GM19239 (cell line): ENCODE results near the gene NR5A2.

ENCODE experiments used
- DNase-seq: peaks from one replicate; pipeline ENCODE4 v3.0.0; 2011; ENCODE audit warnings: low spot score; ENCODE audit not compliant: insufficient read length
- FAIRE-seq: peaks from 2 replicates; lab custom pipeline; 2011; peaks lifted over from hg19 to GRCh38; lab: Jason Lieb, UNC

NR5A2 gene

DNA sequence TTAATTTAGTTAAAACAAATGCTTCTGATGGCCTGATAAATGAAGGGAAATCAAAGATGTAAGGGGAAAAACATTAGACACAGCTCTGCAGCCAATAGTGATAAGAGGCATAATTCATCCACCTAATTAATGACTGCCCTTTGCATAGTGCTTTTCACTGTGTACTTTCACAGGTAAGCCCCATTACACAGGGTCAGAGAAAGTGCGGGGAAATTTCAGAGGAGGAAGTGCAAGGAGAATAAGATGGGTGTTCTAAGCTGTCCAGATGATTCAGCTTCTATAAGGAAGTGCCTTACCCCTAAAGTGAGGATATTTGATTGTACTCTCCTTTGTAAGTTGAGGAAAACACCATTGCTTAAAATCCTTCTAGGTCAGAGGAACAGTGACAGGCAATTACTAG lies 88.0 kb downstream of the NR5A2 start:
- FAIRE-seq, result no peak
- no peak for DNase-seq

DNA sequence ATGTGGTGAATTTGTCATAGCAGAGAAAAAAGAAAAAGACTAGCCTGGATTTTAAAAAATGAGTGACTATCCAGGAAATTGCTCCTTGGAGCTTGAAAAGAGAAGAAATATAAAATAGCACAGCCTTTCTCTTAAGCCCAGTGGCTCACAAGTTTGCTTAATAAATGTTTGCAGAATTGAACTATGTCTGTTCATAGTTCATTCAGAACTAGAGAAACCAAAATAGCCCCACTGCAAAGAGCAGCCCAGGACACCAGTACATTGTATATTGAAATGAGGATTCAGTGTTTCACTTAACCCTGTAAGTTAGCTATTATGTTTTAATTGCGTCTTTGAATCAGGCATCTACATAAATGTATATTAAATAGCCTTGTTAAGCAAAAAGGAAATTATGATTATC lies 88.8 kb downstream of the NR5A2 start:
- DNase-seq, result no peak
- no peak for FAIRE-seq

DNA sequence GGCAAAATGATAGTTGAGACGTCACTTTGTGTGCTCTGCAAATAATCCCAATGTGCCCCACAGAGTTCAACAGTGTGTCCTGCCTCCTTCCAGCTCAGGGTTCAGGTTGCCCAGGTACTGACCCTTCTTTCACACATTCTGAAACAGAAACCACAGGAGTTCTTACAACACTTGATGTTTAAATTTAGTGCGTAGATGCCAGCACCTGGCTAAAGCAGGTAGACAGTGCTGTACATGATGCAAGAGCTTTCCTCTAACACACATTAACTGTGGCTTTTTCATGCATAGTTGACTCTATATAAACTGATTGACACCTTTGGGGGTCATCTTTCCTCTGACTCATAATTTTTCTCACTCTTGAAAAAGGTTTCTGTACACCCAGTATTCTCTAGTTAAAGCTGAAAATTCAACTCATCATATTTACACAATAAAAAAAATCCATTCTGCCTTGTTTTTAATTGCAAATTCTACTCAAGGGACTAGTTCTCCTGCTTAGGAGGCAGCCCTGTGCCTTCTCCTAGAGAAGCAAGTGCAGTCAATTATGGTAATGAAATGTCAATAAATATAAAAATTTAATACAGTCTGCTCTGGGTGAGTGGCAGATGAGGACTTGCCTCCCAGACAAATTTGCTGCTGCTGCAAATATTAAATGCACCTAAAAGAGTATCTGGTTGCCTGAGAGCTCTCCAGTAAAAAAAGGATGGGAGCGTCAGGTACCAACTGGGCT lies 91.4 kb downstream of the NR5A2 start:
- FAIRE-seq (no peak), DNase-seq (no peak)

DNA sequence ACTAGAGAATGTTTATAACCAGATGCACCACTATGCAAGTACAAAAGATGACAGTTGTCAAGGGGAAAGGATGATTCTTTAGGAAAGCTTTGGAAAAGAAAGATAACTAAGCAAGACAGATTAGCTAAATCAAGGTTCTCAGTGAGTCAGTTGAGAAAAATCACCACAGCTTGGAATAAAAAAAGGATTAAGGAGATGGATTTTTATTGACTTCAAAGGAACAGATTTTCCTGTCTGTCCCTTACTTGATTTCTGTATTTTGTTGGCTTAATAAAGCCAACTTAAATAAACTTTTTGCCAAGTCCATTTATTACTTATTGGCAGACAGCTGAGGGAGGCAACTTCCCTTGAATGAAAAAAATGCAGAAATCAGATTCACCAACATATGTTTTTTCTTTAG lies 93.9 kb downstream of the NR5A2 start:
- FAIRE-seq, result no peak
- no peak for DNase-seq

- no peak for DNase-seq
- no peak for FAIRE-seq
These were observed 96.8 kb downstream of the NR5A2 start for GRCh38 chr1:200124309-200124708.

DNA sequence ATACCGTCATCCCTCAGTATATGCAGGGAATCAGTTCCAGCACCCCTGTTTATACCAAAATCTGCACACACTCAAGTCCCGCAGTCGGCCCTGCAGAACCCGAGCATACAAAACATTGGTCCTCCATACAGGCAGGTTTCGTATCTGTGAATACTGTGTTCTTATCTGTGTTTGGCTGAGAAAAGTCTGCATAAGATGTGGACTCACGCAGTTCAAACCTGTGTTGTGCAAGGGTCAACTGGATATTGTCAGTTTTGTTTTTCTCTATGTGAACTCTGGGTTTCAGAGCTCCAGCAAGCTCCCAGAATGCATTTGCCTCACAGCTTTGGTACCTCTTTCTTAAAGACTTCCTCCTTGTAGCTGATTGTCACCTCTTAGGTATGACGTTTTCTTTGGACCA lies 100.6 kb downstream of the NR5A2 start:
- no peak for FAIRE-seq
- DNase-seq, result no peak

DNA sequence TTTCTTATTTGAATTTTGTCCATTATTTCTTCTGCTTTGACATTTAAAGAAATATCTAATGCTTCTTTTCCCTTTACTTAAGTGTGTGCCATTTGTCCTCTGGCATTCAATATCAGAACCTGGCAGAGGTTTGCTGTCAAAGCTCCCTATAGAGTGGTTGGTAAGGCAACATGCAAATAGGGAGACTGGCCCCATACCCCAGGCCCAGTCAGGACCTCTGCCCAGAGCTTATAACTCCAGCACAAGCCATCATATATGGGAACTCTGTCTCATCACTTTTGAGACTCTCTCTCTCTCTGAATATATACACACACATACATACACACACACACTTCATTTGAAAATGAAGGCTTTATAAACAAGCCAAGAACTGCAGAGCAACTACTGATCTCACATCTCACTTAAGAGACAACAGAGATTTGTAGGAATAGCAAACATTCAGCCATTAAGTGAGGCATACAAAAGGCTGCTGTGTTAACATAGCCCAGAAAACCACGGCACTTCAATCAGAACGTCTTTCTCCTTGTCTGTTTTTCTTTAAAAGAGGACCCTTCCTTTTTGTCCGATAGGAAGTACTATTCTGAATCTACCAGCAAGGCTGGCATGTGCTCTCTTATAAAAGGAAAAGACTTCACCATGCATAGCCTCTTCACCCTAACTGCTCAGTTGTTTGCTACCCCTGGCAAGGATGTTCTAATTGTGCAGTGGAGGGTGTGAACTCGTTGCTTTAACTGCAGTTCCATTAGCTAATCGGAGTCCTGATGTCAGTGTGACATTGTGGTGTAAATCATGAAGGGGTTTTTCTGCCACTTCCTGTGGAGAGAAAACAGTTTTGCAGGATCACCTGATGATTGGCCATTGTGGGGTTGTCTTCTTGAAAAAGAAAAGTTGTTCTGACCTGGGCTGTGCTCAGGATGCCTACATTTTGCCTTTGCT lies 101.7 kb downstream of the NR5A2 start:
- DNase-seq (no peak), FAIRE-seq (no peak)

GRCh38 chr1:200130552-200130951 lies 103.0 kb downstream of the NR5A2 start:
- FAIRE-seq (no peak), DNase-seq (no peak)

GRCh38 chr1:200131551-200132125 lies 104.1 kb downstream of the NR5A2 start:
- DNase-seq (no peak), FAIRE-seq (no peak)

GRCh38 chr1:200133123-200133522 lies 105.6 kb downstream of the NR5A2 start:
- no peak for FAIRE-seq

DNA sequence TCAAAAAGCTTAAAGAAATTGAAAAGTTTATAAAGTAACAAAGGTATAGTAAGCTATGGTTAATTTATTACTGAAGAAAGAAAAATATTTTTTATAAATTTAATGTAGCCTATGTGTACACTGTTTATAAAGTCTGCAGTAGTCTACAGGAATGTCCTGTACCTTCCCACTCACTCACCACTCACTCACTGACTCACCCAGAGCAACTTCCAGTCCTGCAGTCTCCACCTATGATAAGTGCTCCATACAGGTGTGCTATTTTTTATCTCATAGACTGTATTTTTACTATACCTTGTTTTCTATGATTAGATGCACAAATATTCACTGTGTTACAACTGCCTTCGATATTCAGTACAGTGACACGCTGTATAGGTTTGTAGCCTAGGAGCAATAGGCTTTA lies 106.6 kb downstream of the NR5A2 start:
- no peak for FAIRE-seq
- DNase-seq, result no peak

More at GRCh38 chr1:200133123-200133522, 105.6 kb downstream of the NR5A2 start:
- no peak for DNase-seq

DNA sequence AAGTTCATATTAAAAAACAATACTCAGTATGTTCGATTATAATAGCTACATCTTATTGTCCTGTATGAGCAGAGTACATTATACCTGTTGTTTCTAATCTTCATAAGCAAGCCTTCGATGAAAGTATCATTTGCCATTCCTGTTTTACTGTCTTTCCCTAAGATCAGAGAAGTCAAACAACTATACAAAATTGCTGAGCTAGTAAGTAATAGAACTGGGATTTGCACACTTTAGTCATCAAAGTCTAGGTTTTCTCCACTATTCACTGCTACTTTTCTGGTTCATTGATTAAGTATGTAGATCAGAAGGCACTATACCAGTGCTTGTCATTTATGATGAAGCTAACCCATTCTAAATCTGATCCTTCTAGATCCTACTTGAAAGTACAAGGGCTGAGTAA lies 108.9 kb downstream of the NR5A2 start:
- FAIRE-seq, result no peak
- DNase-seq, result no peak

GRCh38 chr1:200139661-200140250 lies 112.2 kb downstream of the NR5A2 start:
- FAIRE-seq (peak; percentile 70), DNase-seq (no peak)

- no peak for DNase-seq
- FAIRE-seq, result no peak
These were observed 115.8 kb downstream of the NR5A2 start for GRCh38 chr1:200143347-200143746.

DNA sequence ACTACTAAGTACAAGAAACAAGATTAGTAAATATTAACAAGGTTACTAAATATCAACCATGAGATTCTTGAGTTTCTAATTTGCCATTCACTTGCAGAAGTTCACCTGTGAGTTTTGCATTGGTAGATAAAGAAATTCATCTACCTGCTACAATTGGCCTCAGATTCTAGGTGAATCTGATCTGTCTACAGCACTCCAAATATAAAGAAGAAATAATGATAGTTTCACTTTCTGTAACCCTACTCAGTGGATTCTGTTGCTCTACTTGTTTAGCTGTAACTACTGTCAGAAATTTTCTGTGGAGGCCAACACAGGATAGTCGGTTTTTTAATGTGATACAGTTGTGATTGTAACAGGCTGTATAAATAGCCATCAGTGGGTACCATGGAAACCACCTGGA lies 118.6 kb downstream of the NR5A2 start:
- FAIRE-seq (no peak), DNase-seq (no peak)

DNA sequence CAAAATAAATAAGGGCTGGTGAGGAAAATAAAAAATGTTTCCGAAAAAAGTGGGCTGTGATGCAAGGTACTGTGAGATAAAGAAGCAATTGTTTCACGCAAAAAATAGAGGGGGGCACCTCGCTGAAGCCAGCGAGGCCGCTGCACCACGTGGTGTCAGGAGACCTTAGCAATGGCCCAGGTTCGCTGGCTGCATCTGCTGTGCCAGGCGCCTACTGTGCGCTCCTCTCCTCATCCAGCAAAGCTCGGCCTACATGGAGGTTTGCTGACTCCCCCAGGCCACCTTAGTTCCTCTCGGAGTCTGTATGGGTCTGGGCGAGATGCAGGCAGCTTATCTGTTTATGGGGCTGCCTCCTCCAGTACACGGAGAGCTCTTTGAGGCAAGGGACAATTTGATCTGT lies 119.6 kb downstream of the NR5A2 start:
- DNase-seq (no peak), FAIRE-seq (no peak)

GRCh38 chr1:200147742-200148141 lies 120.2 kb downstream of the NR5A2 start:
- FAIRE-seq, result no peak
- DNase-seq, result no peak

DNA sequence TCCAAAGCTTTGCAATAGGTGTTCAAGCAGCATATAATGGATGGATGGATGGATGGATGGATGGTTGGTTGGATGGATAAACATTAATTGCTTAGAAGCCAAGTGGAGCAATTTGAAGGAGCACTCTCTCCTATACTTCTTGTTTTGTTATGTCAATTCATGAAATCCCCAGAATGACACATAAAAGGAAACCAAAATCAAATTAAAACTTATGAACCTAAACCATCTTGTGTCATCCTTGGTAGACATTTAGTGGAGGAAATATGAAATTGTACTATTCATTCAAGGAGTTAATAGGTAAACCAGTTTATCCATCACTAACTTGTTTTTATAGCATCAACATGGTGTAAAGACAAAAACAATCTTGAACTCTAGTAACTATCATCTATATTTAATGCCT lies 122.5 kb downstream of the NR5A2 start:
- DNase-seq (no peak), FAIRE-seq (no peak)

- no peak for DNase-seq
- peak; percentile 67 for FAIRE-seq
These were observed 123.2 kb downstream of the NR5A2 start for GRCh38 chr1:200150721-200151120.

DNA sequence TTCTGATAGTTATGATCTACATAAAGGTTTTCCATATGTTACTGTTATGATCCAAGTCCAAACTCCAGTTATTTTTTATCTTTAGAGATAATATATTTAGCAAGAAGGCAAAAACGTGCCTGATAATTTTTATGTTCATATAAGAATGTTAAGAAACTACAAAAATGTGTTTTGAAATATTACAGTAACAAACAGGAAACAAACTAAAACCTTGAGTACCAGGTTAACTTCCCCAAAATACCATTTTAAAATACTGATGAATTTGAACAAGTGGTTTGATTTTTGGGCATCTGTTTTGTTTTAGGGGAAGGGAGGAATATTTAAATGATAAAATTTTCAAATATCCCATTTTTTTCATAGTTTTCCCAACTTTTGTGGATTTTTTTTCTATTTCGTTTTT lies 124.8 kb downstream of the NR5A2 start:
- DNase-seq (no peak), FAIRE-seq (no peak)
